ENCODE results near the gene TEAD1. TPM values are rescaled to one million over a fixed set of nuclear protein-coding genes. Genes with fewer than 3 reads are reported as not detected.

The TEAD1 gene
- total RNA-seq, 4 donors from 2014 or later, result 38.8 to 110 (median 75.3) TPM

GRCh38 chr11:12853652-12854296 is 179.6 kb downstream of the TEAD1 start:
- Histone ChIP-seq H3K36me3 (no peaks in the 10 kb centered on the region), H3K4me1 (no peaks in the 10 kb centered on the region), H3K9me3 (no peaks in the 10 kb centered on the region), H3K27me3 (no peaks in the 10 kb centered on the region), H3K4me3 (no peak overlapping the region), H3K27ac (peak overlapping the region; percentile 43 to 74)
- TF ChIP-seq POLR2A (IDR thresholded peaks at IDR 0.05), result no peak
- TF ChIP-seq, protein P1, sequence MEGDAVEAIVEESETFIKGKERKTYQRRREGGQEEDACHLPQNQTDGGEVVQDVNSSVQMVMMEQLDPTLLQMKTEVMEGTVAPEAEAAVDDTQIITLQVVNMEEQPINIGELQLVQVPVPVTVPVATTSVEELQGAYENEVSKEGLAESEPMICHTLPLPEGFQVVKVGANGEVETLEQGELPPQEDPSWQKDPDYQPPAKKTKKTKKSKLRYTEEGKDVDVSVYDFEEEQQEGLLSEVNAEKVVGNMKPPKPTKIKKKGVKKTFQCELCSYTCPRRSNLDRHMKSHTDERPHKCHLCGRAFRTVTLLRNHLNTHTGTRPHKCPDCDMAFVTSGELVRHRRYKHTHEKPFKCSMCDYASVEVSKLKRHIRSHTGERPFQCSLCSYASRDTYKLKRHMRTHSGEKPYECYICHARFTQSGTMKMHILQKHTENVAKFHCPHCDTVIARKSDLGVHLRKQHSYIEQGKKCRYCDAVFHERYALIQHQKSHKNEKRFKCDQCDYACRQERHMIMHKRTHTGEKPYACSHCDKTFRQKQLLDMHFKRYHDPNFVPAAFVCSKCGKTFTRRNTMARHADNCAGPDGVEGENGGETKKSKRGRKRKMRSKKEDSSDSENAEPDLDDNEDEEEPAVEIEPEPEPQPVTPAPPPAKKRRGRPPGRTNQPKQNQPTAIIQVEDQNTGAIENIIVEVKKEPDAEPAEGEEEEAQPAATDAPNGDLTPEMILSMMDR (IDR thresholded peaks at IDR 0.05), result no peak
- intact Hi-C loops (cut with DNase I; ENCODE audit: low total_unique reads), result no loop called here
- DNase-seq, result peak in 1 of 2 donors; percentile 71

GRCh38 chr11:12854297-12854661 is 180.1 kb downstream of the TEAD1 start:
- H3K27ac ChIP-seq, result peak overlapping the region; percentile 43 to 74
- no peaks in the 10 kb centered on the region for H3K9me3 ChIP-seq
- H3K4me3 ChIP-seq, result no peak overlapping the region
- no peaks in the 10 kb centered on the region for H3K4me1 ChIP-seq
- TF ChIP-seq, protein P1 (IDR thresholded peaks at IDR 0.05), result no peak
- no peak for TF ChIP-seq POLR2A (IDR thresholded peaks at IDR 0.05)
- no peak for DNase-seq
- H3K27me3 ChIP-seq, result no peaks in the 10 kb centered on the region
- no peaks in the 10 kb centered on the region for H3K36me3 ChIP-seq
- intact Hi-C loops (cut with DNase I; ENCODE audit: low total_unique reads), result no loop called here

DNA sequence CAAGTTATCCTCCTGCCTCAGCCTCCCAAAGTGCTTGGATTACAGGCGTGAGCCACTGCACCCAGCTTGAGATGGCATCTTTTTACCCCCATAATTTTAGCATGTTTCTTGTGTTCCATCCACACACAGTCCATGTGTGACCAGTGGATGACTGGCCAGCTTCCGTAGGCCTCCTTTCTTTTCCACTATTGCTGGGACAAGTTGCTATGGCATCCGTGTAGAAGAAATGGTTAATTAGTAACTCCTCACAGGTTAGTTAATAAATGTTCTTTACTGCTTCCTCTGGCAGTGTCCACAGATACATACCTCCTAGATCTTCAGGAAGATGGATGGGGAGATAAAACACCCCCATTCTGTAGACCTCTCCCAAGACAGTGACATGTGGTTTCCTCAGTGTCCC is 180.6 kb downstream of the TEAD1 start:
- intact Hi-C loops (cut with DNase I; ENCODE audit: low total_unique reads), result no loop called here
- no peaks in the 10 kb centered on the region for H3K4me1 ChIP-seq
- H3K9me3 ChIP-seq, result no peaks in the 10 kb centered on the region
- no peak for DNase-seq
- TF ChIP-seq POLR2A (IDR thresholded peaks at IDR 0.05), result no peak
- TF ChIP-seq, protein P1 (IDR thresholded peaks at IDR 0.05), result no peak
- no peak overlapping the region for H3K27ac ChIP-seq
- H3K36me3 ChIP-seq, result no peaks in the 10 kb centered on the region
- no peak overlapping the region for H3K4me3 ChIP-seq
- no peaks in the 10 kb centered on the region for H3K27me3 ChIP-seq

DNA sequence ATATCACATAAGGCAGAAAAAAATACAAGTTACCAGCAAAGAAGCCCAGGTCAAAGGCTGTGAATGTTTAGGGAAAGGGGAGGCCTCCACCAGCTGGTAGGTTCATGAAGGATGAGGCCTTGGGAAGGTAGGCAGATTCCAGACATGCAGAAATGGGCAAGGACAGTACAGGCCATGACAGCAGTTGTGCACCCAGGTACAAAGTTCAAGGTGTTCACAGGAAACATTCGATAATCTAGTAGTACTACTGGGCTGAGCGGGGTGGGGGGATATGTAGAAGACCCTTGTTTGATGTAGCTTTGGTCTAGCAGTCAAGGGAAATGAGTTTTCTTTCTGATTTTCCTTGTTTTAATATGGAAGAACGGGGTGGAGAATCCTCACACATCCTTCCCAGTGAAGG is 182.1 kb downstream of the TEAD1 start:
- no peak overlapping the region for H3K27ac ChIP-seq

GRCh38 chr11:12857572-12857971 is 183.4 kb downstream of the TEAD1 start:
- no peaks in the 10 kb centered on the region for H3K9me3 ChIP-seq
- H3K27ac ChIP-seq, result no peak overlapping the region
- TF ChIP-seq POLR2A (IDR thresholded peaks at IDR 0.05), result no peak
- TF ChIP-seq, protein P1 (IDR thresholded peaks at IDR 0.05), result no peak
- no peaks in the 10 kb centered on the region for H3K4me1 ChIP-seq
- H3K27me3 ChIP-seq, result no peaks in the 10 kb centered on the region
- H3K4me3 ChIP-seq, result no peak overlapping the region
- DNase-seq, result no peak
- no peaks in the 10 kb centered on the region for H3K36me3 ChIP-seq
- intact Hi-C loops (cut with DNase I; ENCODE audit: low total_unique reads), result no loop called here

More for the DNA sequence above, 182.1 kb downstream of the TEAD1 start:
- intact Hi-C loops (cut with DNase I; ENCODE audit: low total_unique reads), result no loop called here
- no peak for DNase-seq
- Histone ChIP-seq H3K4me1 (no peaks in the 10 kb centered on the region), H3K4me3 (no peak overlapping the region), H3K9me3 (no peaks in the 10 kb centered on the region), H3K36me3 (no peaks in the 10 kb centered on the region), H3K27me3 (no peaks in the 10 kb centered on the region)
- no peak for TF ChIP-seq POLR2A (IDR thresholded peaks at IDR 0.05)
- TF ChIP-seq, protein P1 (IDR thresholded peaks at IDR 0.05), result no peak
